GM21723 (cell line): Measurements from ENCODE around the gene ARHGAP12.
"Not testable (repeated sequence)": the region's sequence is repeated elsewhere in the genome, so short reads cannot be mapped to it uniquely, and the experiment has no call there.

Experiments used
- ATAC-seq: cut with Tn5 transposase; IDR thresholded peaks from one replicate; pipeline ENCODE4 v1.9.1; 2021; ENCODE audit warnings: mild to moderate bottlenecking, moderate library complexity; ENCODE audit not compliant: unreplicated experiment

ARHGAP12 gene

GRCh38 chr10:31773749-31774298 lies 154.8 kb downstream of the ARHGAP12 start:
- no peak for ATAC-seq

- no peak for ATAC-seq
Measured at GRCh38 chr10:31771331-31771831, 157.2 kb downstream of the ARHGAP12 start.

DNA sequence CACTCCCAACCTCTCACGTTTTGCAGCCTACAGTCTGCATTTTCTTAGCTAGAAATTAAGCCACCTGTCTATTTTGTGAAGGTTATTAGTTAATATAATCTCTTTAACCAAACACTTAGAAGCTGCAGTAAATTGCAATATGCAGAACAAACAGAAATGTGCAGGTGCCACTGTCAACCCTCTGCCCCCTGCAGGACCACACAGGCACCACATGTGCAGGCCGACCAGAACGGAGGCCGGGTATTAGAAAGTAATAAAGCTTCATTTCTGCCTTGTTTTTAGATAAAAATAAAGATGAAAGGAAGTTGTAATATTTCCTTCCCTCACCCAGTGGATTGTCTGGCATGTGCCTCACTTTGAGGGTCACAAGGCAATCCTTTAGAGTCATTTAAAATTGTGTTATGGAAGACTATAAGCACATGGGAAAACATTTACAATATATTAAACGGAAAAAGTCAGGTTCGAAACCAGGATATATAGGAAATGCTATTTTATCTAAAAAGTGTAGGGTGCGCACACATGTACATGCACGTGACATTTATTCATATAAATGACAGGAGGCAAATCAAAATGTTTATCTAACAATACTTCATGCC lies 158.2 kb downstream of the ARHGAP12 start:
- peak; percentile 78 for ATAC-seq

- ATAC-seq: no peak
Measured at GRCh38 chr10:31769564-31769963, 159.1 kb downstream of the ARHGAP12 start.

DNA sequence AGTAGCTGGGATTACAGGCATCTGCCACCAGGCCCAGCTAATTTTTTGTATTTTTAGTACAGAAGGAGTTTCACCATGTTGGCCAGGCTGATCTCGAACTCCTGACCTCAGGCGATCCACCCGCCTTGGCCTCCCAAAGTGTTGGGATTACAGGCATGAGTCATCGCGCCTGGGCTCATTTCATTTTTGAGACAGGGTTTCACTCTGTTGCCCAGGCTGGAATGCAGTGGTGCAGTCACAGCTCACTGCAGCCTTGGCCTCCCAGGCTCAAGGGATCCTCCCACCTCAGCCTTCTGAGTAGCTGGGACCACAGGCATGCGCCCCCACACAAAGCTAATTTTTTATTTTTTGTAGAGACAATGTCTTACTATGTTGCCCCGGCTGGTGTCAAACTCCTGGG lies 159.7 kb downstream of the ARHGAP12 start:
- not testable (repeated sequence) for ATAC-seq

GRCh38 chr10:31768467-31768866 lies 160.2 kb downstream of the ARHGAP12 start:
- no peak for ATAC-seq

DNA sequence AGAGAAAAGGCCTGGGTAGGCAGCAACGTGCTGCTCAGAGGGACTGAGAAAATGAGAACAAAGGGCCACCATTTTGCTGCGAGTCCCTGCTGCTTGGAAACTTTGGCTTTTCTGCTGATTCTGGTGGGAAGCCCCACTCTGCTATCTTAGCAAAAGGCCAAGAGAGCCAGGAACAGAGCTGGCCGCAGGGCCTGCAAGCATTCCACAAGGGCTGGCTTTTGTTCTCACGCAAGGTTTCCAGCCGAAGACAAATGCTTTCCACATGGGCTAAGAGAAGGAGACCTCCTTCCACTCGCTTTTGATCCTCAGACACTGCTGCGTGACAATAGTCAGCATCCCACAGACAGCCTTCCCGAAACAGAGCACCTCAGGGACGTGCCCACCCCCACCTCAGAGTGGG lies 163.1 kb downstream of the ARHGAP12 start:
- ATAC-seq: no peak

GRCh38 chr10:31762316-31762715 lies 166.3 kb downstream of the ARHGAP12 start:
- no peak for ATAC-seq

- ATAC-seq: no peak
Measured at GRCh38 chr10:31761156-31761555, 167.5 kb downstream of the ARHGAP12 start.

GRCh38 chr10:31760674-31761081 lies 168.0 kb downstream of the ARHGAP12 start:
- ATAC-seq: no peak

DNA sequence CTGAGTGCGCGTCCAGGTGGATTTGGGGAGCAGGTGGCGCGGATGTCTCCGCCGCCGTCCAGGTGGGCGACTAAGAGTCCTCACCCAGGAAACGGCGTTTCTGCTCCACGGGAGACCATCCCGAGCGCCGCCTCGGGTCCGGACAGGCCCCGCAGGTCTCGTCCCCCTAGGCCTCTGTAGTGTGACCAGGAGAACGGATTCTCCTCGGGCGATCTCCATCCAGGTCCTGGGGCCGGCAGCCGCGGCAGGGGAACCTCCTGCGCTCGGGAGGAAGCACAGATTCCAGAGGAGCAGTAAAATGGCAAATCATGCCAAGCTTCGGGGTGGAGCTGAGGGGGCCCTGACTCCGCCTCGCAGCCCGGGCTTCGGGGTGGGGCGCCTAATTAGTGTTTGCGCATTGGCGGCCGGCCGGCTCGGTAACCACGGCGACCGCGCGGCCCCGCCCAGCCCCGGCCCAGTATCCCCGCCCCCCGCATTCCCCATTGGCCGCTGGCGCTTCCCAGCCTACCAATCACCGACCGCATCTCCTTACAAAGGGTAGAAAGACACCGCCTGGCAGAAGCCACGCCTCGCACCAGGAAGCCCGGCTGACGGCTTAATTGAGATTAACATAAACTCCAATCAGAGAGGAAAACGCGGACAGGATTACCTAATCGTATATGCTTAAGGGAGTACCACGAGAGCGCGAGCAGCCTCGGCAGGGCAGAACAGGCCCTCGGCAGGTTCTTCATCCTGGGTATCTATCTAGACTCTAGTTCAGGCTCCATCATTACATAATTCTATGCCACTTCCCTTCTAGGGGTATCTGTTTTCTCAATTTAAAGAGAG lies 168.6 kb downstream of the ARHGAP12 start:
- peak; percentile 94 for ATAC-seq

DNA sequence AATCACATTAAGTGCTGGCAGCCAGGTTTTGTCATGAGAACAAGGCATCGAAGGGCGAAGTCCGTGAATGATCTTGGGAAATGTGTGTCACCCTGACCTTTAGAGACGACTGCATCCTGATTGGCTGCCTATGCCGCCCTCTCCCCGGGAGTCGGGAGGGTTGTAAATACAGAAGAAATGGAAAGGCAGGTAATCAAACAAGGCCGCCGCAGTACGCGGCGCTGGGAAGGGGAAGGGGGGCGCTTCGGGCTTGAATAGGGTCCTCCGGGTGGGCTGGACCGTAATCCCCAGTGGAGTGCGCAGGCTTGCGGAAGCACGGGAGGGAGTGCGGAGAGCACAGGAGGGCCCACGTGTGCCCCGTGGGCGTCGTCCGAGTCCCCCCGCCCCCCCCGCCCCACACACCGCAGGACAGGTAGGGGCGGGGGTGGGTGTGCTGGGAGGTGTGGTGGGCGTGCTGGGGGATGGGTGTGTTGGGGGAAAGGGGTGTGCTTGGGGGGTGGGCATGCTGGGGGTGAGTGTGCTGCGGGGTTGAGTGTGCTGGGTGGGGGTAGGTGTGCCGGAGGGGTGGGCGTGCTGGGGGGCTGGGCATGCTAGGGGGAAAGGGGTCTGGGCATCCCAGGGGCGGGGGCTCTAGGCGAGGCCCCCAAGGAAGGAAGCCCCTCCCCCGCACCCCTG lies 169.4 kb downstream of the ARHGAP12 start:
- ATAC-seq: no peak

- ATAC-seq: no peak
Measured at GRCh38 chr10:31758495-31758894, 170.1 kb downstream of the ARHGAP12 start.

DNA sequence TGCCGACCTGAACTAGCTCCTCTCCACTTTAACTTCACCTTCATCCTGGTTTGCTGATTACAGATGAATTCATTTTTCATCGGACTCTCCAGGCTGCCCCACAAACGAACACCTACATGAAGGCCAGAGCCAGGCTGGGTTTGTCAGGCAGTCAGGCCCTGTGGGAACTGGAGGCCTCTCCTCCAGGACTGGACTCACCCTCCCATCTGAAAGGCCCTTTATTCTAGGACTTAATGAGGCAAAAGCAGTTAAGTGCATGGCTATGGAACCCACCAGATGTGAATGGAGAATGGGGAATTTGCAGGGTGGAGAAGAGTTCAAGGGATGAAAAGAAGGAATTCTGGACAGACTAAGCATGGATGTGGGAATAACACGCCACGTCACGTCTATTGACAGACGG lies 170.8 kb downstream of the ARHGAP12 start:
- ATAC-seq: no peak

DNA sequence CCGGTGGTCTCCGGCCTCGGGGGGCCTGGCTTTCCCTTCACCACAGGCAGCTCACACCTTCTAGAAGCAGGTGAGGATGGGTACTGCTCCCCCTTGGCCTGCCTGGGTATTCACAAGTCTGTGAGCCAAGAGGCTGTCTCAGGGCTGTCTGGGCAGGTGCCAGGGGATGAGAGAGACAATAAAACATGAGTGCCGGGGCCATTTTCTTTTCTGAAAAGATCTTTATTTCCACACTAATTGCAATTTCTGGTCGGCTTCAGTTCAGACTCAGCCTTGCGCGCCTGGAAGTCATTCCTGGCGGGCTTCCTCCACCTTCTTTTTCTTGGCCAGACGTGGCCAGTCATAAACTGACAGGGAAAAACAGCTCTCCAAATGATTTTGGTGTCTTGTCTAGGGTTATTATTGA lies 171.2 kb downstream of the ARHGAP12 start:
- ATAC-seq: no peak

GRCh38 chr10:31756729-31757110 lies 171.9 kb downstream of the ARHGAP12 start:
- no peak for ATAC-seq

GRCh38 chr10:31756101-31756728 lies 172.4 kb downstream of the ARHGAP12 start:
- ATAC-seq: no peak
